Raji (cell line): ENCODE results near the gene SKAP1.

Experiments
- POLR2A ChIP-seq: IDR thresholded peaks from 2 replicates; pipeline ENCODE4 v1.6.1; 2011; ENCODE audit warnings: low read depth, low read length, control low read depth; ENCODE audit not compliant: insufficient read depth

Gene SKAP1

GRCh38 chr17:48296453-48296852 lies 133.6 kb downstream of the SKAP1 start:
- TF ChIP-seq POLR2A = no peak

- TF ChIP-seq POLR2A = no peak
These were observed 134.4 kb downstream of the SKAP1 start for GRCh38 chr17:48295362-48296288.

DNA sequence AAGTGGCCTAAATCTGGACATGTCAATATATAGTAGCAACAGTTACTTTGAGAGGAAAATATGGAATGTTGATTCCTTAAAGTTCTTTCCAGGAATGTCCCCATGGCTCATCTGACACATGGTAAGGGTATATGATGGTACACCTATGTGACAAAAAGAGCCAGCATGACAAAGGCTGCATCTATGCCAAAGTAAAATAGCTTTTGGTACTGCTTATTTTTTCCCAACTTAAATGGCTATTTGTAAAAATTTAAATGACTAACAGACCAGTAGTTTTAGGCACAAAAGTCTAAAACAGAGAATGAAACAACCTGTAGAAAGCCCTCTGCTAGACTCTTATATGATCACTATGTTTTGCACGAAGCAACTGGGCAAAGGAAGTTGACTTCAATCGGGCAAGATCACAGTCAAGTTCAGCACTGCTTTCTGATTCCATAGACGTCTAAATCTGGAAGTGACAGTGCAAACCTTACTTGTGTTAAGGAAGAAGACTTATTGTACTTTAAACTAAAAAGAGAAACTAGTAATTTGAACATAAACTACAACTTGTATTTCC lies 135.1 kb downstream of the SKAP1 start:
- no peak for TF ChIP-seq POLR2A

DNA sequence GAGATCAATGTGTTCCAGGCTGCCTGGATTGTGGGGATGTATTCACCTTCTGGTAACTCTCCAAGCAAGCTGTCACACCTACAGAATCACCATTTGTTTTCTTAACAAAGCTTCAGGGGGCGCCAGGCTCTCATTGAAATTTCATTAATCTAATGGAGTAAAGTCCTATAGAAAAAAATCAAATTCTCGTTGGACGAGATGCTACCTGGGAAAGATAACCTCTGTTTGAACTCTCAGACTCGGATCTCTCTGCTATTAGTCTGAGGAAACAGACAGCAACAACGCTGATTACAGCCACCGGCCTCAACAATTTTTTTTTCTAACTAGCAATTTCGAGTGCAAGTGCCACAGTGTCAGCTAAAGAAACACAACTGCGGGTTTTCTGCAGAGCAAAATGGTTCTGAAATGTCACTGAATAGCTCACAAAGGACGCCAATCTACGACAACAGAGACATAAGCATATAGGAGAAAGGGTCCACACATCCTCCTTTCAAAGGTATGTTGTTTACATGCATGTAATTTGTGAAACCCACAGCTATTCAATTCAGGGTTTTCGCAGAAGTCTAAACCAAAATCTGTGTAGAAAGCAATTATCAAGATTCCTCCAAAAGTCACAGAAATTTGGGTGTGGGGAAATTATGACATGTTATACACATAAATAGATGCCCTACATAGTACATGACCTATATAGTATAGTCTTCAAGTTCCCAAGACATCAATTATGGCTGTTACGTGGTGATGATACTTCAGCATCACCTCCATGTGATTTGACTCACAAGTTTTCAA lies 135.8 kb downstream of the SKAP1 start:
- TF ChIP-seq POLR2A = no peak

- TF ChIP-seq POLR2A = no peak
These were observed 136.5 kb downstream of the SKAP1 start for GRCh38 chr17:48293319-48294019.

DNA sequence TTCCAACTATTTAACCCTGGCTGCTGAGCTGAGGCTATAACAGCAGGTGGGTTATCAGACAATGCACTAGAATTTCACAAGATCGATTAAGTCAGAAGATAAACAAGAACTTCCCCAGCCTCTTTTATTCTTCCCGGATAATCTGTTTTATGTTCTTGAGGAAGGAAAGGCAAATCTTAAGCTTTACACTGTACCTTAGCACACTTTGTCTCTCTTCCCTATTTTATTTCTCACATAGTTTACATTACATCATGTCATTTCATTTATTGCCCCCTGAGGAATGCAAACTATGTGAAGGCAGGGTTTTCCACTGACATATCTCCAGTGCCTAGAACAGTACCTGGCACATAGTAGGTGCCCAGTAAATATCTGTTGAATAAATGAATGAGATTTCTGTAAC lies 139.6 kb downstream of the SKAP1 start:
- TF ChIP-seq POLR2A = no peak

DNA sequence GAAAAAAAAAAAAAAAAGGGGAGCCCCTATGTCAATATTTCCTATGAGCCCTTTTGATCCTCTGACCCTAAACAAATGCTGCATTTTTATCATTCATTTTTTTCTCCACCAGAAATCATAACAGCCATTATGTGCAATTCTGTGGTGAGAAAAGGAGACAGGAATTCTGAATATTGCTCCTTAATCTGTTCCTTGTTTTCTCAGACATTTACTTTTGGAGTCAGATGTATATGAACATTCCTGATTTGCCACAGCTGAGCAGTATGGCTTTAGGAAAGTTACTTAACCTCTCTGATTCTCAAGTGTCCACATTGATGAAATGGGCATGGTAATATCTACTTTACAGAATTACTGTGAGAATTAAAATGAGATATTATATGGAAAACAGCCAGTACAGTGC lies 144.4 kb downstream of the SKAP1 start:
- no peak for TF ChIP-seq POLR2A

- TF ChIP-seq POLR2A = no peak
These were observed 146.1 kb downstream of the SKAP1 start for GRCh38 chr17:48283907-48284306.

- TF ChIP-seq POLR2A = no peak
These were observed 146.6 kb downstream of the SKAP1 start for GRCh38 chr17:48283411-48283810.

- TF ChIP-seq POLR2A = no peak
These were observed 147.7 kb downstream of the SKAP1 start for GRCh38 chr17:48282303-48282702.

DNA sequence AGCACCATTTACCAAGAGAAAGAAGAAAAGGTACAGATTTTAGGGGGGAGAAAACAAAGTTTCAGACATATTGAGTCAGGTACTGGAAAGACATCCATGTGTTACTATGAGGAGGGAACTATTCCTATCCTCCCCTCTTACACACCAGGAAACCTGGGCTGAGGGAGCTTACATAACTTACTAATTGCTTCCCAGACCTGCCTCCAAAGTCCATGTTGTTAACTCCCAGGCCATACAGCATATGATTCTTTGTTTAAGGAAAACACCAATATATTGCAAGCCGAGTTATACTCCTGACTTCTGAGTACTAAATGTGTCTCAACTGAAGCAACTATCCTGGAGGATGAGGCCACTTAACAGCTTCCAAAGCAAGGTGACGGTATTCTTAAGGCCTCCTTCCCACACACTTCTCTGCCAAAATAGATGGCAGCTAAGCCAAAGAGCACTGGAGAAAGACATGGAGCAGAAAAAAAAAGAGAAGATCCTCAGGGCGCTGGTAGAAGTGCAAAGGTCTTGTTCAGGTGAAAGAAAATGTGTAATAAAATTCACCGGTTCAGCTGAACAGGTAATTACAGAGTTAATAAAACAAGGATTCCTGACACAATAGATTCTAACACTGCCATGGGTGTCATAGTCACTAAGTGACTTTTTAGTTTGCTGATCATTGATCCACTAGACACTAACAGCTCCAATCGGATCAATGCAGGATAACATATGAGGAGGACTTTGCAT lies 151.1 kb downstream of the SKAP1 start:
- no peak for TF ChIP-seq POLR2A

- no peak for TF ChIP-seq POLR2A
These were observed 153.2 kb downstream of the SKAP1 start for GRCh38 chr17:48276776-48277175.

GRCh38 chr17:48270899-48271298 lies 159.1 kb downstream of the SKAP1 start:
- no peak for TF ChIP-seq POLR2A

- TF ChIP-seq POLR2A = no peak
These were observed 160.8 kb downstream of the SKAP1 start for GRCh38 chr17:48269209-48269608.

DNA sequence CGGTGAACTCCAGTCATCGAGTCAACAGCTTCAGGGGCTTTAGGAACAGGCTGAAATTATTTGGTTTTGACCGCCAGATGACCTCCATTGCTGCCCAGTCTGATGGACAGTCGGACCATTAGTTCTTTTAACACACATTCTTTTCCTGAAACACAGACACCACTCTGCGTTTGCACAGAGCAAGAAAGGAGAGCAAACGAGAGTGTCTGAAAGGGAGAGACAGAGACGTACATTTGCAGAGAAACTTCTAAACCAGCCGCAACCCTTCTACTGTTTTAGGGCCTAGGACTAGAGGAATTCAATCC lies 166.3 kb downstream of the SKAP1 start:
- TF ChIP-seq POLR2A = no peak
